ENCODE data around the gene ANO3. TPM values are rescaled to one million over a fixed set of nuclear protein-coding genes. Genes with fewer than 3 reads are reported as not detected.
A peak's percentile ranks its signal among the peaks of the same experiment; 100 is the strongest.

Gene ANO3
- total RNA-seq, 1 donor from 2014 or later, result 30.0 TPM

- DNase-seq (ENCODE audit: low spot score), result no peak
Observed at GRCh38 chr11:26490546-26490945, 158.6 kb downstream of the ANO3 start.

GRCh38 chr11:26493616-26494015 is 161.7 kb downstream of the ANO3 start:
- DNase-seq (ENCODE audit: low spot score), result no peak

GRCh38 chr11:26507229-26507628 is 175.3 kb downstream of the ANO3 start:
- DNase-seq (ENCODE audit: low spot score), result no peak

- DNase-seq (ENCODE audit: low spot score), result no peak
Observed at GRCh38 chr11:26510164-26510563, 178.2 kb downstream of the ANO3 start.

- no peak for DNase-seq (ENCODE audit: low spot score)
Observed at GRCh38 chr11:26510756-26511155, 178.8 kb downstream of the ANO3 start.

GRCh38 chr11:26512196-26512595 is 180.3 kb downstream of the ANO3 start:
- no peak for DNase-seq (ENCODE audit: low spot score)

- DNase-seq (ENCODE audit: low spot score), result no peak
Observed at GRCh38 chr11:26519469-26519868, 187.5 kb downstream of the ANO3 start.

GRCh38 chr11:26522912-26523610 is 191.1 kb downstream of the ANO3 start:
- no peak for DNase-seq (ENCODE audit: low spot score)

- no peak for DNase-seq (ENCODE audit: low spot score)
Observed at GRCh38 chr11:26527685-26528084, 195.8 kb downstream of the ANO3 start.

GRCh38 chr11:26537341-26537740 is 205.4 kb downstream of the ANO3 start:
- DNase-seq (ENCODE audit: low spot score), result no peak

GRCh38 chr11:26539517-26539916 is 207.6 kb downstream of the ANO3 start:
- no peak for DNase-seq (ENCODE audit: low spot score)

- no peak for DNase-seq (ENCODE audit: low spot score)
Observed at GRCh38 chr11:26541870-26542269, 209.9 kb downstream of the ANO3 start.

- DNase-seq (ENCODE audit: low spot score), result no peak
Observed at GRCh38 chr11:26549176-26549575, 217.2 kb downstream of the ANO3 start.

GRCh38 chr11:26550022-26550421 is 218.1 kb downstream of the ANO3 start:
- DNase-seq (ENCODE audit: low spot score), result no peak

GRCh38 chr11:26551186-26551801 is 219.4 kb downstream of the ANO3 start:
- DNase-seq (ENCODE audit: low spot score), result no peak

- no peak for DNase-seq (ENCODE audit: low spot score)
Observed at GRCh38 chr11:26553182-26553581, 221.3 kb downstream of the ANO3 start.

- DNase-seq (ENCODE audit: low spot score), result no peak
Observed at GRCh38 chr11:26554455-26554854, 222.5 kb downstream of the ANO3 start.

GRCh38 chr11:26556582-26556981 is 224.7 kb downstream of the ANO3 start:
- DNase-seq (ENCODE audit: low spot score), result peak; percentile 23

- DNase-seq (ENCODE audit: low spot score), result no peak
Observed at GRCh38 chr11:26557666-26558065, 225.7 kb downstream of the ANO3 start.

- no peak for DNase-seq (ENCODE audit: low spot score)
Observed at GRCh38 chr11:26558190-26558589, 226.3 kb downstream of the ANO3 start.

- no peak for DNase-seq (ENCODE audit: low spot score)
Observed at GRCh38 chr11:26569646-26570045, 237.7 kb downstream of the ANO3 start.

GRCh38 chr11:26571861-26572654 is 240.1 kb downstream of the ANO3 start, which contains the start of gene MUC15:
Gene MUC15, minus strand, starts transcription at chr11:26572263. Its CDS starts 5,169 bp downstream, at chr11:26567094.
- DNase-seq (ENCODE audit: low spot score), result no peak
